ENCODE measurements around the gene DAPP1.

- no peak for TF ChIP-seq POLR2A (IDR thresholded peaks at IDR 0.05; ENCODE audit: low read depth, low read length)
- TF ChIP-seq CTCF (IDR thresholded peaks at IDR 0.05; ENCODE audit: extremely low read depth in 1 of 2, insufficient read depth in 1 of 2, low read depth in 1 of 2, low read length in 2 of 2), result no peak
- TF ChIP-seq EZH2 (IDR thresholded peaks at IDR 0.05; ENCODE audit: borderline replicate concordance, low read depth, low read length, severe bottlenecking), result no peak
- TF ChIP-seq GATA2 (IDR thresholded peaks at IDR 0.05; ENCODE audit: insufficient read depth, insufficient read length, low read depth, low read length), result no peak
- TF ChIP-seq MAX (IDR thresholded peaks at IDR 0.05; ENCODE audit: insufficient read depth, insufficient read length), result no peak
- no peak for TF ChIP-seq POLR2AphosphoS5 (IDR thresholded peaks at IDR 0.05; ENCODE audit: insufficient read depth, low read depth, low read length)
- no peak for TF ChIP-seq MYC (IDR thresholded peaks at IDR 0.05; ENCODE audit: low read depth, low read length)
- no peak for TF ChIP-seq JUN (IDR thresholded peaks at IDR 0.05; ENCODE audit: borderline replicate concordance, insufficient read depth, insufficient read length, low read depth)
Measured at GRCh38 chr4:99811117-99811516, 5.5 kb upstream of the DAPP1 start.
